OCI-LY1 (cell line): ENCODE data around the gene CPN2.

Source experiments
- H2AFZ ChIP-seq: fragments of 200-600 bp; sonication (generic), shearing (Covaris generic); 2 replicates; pipeline ENCODE4 v1.6.0; 2014; ENCODE audit warnings: antibody characterized with exemption, mild to moderate bottlenecking, low read length
- H3F3A ChIP-seq: fragments of 200-600 bp; sonication (generic), shearing (Covaris generic); 2 replicates; pipeline ENCODE4 v1.6.0; 2014; ENCODE audit warnings: mild to moderate bottlenecking, antibody characterized with exemption, low read length, moderate library complexity; ENCODE audit not compliant: insufficient read depth
- H3K27ac ChIP-seq: fragments of 200-600 bp; sonication (generic); 2 replicates; pipeline ENCODE4 v1.5.1; 2014; ENCODE audit warnings: low read length, mixed run types, mild to moderate bottlenecking, low read depth; ENCODE audit not compliant: poor library complexity, severe bottlenecking
- H3K27me3 ChIP-seq: fragments of 200-600 bp; sonication (generic); 2 replicates; pipeline ENCODE4 v1.6.0; 2014; ENCODE audit warnings: antibody characterized with exemption, mild to moderate bottlenecking, low read length, moderate library complexity; ENCODE audit not compliant: insufficient read depth
- H3K36me3 ChIP-seq: fragments of 200-600 bp; sonication (generic); 2 replicates; pipeline ENCODE4 v1.6.1; 2014; ENCODE audit warnings: mild to moderate bottlenecking, antibody characterized with exemption, low read length, moderate library complexity, mixed read lengths; ENCODE audit not compliant: insufficient read depth
- H3K4me1 ChIP-seq: fragments of 200-600 bp; sonication (generic); 2 replicates; pipeline ENCODE4 v1.5.1; 2014; ENCODE audit warnings: mild to moderate bottlenecking, low read length, moderate library complexity; ENCODE audit not compliant: insufficient read depth, severe bottlenecking
- H3K4me2 ChIP-seq: fragments of 200-600 bp; sonication (generic), shearing (Covaris generic); 2 replicates; pipeline ENCODE4 v1.6.1; 2014; ENCODE audit warnings: low read length
- H3K4me3 ChIP-seq: fragments of 200-600 bp; sonication (generic); 2 replicates; pipeline ENCODE4 v1.5.1; 2014; ENCODE audit warnings: low read length, low read depth, mild to moderate bottlenecking, mixed read lengths; ENCODE audit not compliant: poor library complexity, severe bottlenecking
- H3K79me2 ChIP-seq: fragments of 200-600 bp; shearing (Covaris generic); 2 replicates; pipeline ENCODE4 v1.6.1; 2016; ENCODE audit warnings: mixed run types, low read length, mixed read lengths; ENCODE audit not compliant: insufficient read depth
- H3K9ac ChIP-seq: fragments of 200-600 bp; sonication (generic), shearing (Covaris generic); 2 replicates; pipeline ENCODE4 v1.6.1; 2014; ENCODE audit warnings: mild to moderate bottlenecking, low read length, mixed read lengths
- H3K9me2 ChIP-seq: fragments of 200-600 bp; sonication (generic), shearing (Covaris generic); 2 replicates; pipeline ENCODE4 v1.6.1; 2014; ENCODE audit warnings: low read depth, mild to moderate bottlenecking, low read length, mixed read lengths
- H3K9me3 ChIP-seq: fragments of 200-600 bp; shearing (Covaris generic); 2 replicates; pipeline ENCODE4 v1.6.1; 2014; ENCODE audit warnings: low read length, mixed read lengths
- H4K20me1 ChIP-seq: fragments of 200-600 bp; sonication (generic), shearing (Covaris generic); 2 replicates; pipeline ENCODE4 v1.6.0; 2016; ENCODE audit warnings: mild to moderate bottlenecking, low read length; ENCODE audit not compliant: insufficient read depth
- CTCF ChIP-seq: fragments of 200-600 bp; sonication (generic), shearing (Covaris generic); IDR thresholded peaks from 2 replicates; pipeline ENCODE4 v1.5.1; 2017; ENCODE audit warnings: mild to moderate bottlenecking, antibody characterized with exemption, low read length, moderate library complexity, mixed read lengths
- EZH2 ChIP-seq: fragments of 200-600 bp; sonication (generic), shearing (Covaris generic); IDR thresholded peaks from 2 replicates; pipeline ENCODE4 v1.8.0; 2017; ENCODE audit warnings: borderline replicate concordance, mixed run types, mild to moderate bottlenecking, antibody characterized with exemption, low read length, moderate library complexity, mixed read lengths

The CPN2 gene

GRCh38 chr3:194328053-194328657, 23.0 kb downstream of the CPN2 start:
- Histone ChIP-seq H3K4me2 (no peak overlapping the region), H3K9me3 (peaks cover 5% of the 10 kb centered on the region; the same call in 1 of the 2 replicates), H4K20me1 (no peaks in the 10 kb centered on the region), H3K4me3 (no peak overlapping the region), H3F3A (peaks cover 22% of the 10 kb centered on the region), H3K9me2 (no peaks in the 10 kb centered on the region), H3K36me3 (no peaks in the 10 kb centered on the region), H3K27me3 (no peaks in the 10 kb centered on the region; the same call in 1 of the 2 replicates), H3K9ac (no peak overlapping the region), H2AFZ (no peak overlapping the region), H3K79me2 (no peaks in the 10 kb centered on the region), H3K27ac (no peak overlapping the region), H3K4me1 (no peaks in the 10 kb centered on the region)
- TF ChIP-seq CTCF, result no peak
- no peak for TF ChIP-seq EZH2

- Histone ChIP-seq H3K9ac (no peak overlapping the region), H4K20me1 (no peaks in the 10 kb centered on the region), H3K79me2 (no peaks in the 10 kb centered on the region), H2AFZ (no peak overlapping the region), H3K9me2 (no peaks in the 10 kb centered on the region), H3K4me3 (no peak overlapping the region), H3K27me3 (no peaks in the 10 kb centered on the region), H3K4me2 (no peak overlapping the region), H3K36me3 (no peaks in the 10 kb centered on the region), H3K4me1 (no peaks in the 10 kb centered on the region), H3K9me3 (peaks cover 5% of the 10 kb centered on the region; the same call in 1 of the 2 replicates), H3K27ac (no peak overlapping the region), H3F3A (peaks cover 22% of the 10 kb centered on the region)
- TF ChIP-seq EZH2, result no peak
- TF ChIP-seq CTCF, result no peak
Observed at GRCh38 chr3:194327218-194328052, 23.7 kb downstream of the CPN2 start.

GRCh38 chr3:194326968-194327217, 24.2 kb downstream of the CPN2 start:
- H3K27me3 ChIP-seq, result no peaks in the 10 kb centered on the region
- H3K9me3 ChIP-seq, result peaks cover 5% of the 10 kb centered on the region; the same call in 1 of the 2 replicates
- TF ChIP-seq EZH2 (no peak), CTCF (no peak)
- H3K4me3 ChIP-seq, result no peak overlapping the region
- H3K9me2 ChIP-seq, result no peaks in the 10 kb centered on the region
- H3K4me1 ChIP-seq, result no peaks in the 10 kb centered on the region
- peaks cover 22% of the 10 kb centered on the region for H3F3A ChIP-seq
- H3K9ac ChIP-seq, result no peak overlapping the region
- H3K36me3 ChIP-seq, result no peaks in the 10 kb centered on the region
- H3K4me2 ChIP-seq, result no peak overlapping the region
- H2AFZ ChIP-seq, result no peak overlapping the region
- no peak overlapping the region for H3K27ac ChIP-seq
- H4K20me1 ChIP-seq, result no peaks in the 10 kb centered on the region
- no peaks in the 10 kb centered on the region for H3K79me2 ChIP-seq
